NCI-H510A treated with DMSO at 0.1 percent for 48 hours (cell line): ENCODE measurements around the gene SLC28A2.
A peak's percentile ranks its signal among the peaks of the same experiment; 100 is the strongest.
"Not testable (repeated sequence)": the region's sequence is repeated elsewhere in the genome, so short reads cannot be mapped to it uniquely, and the experiment has no call there.

Source experiments
- DNase-seq: peaks from one replicate; lab custom pipeline; 2025; lab: John Stamatoyannopoulos, UW

Gene SLC28A2, protein sequence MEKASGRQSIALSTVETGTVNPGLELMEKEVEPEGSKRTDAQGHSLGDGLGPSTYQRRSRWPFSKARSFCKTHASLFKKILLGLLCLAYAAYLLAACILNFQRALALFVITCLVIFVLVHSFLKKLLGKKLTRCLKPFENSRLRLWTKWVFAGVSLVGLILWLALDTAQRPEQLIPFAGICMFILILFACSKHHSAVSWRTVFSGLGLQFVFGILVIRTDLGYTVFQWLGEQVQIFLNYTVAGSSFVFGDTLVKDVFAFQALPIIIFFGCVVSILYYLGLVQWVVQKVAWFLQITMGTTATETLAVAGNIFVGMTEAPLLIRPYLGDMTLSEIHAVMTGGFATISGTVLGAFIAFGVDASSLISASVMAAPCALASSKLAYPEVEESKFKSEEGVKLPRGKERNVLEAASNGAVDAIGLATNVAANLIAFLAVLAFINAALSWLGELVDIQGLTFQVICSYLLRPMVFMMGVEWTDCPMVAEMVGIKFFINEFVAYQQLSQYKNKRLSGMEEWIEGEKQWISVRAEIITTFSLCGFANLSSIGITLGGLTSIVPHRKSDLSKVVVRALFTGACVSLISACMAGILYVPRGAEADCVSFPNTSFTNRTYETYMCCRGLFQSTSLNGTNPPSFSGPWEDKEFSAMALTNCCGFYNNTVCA

DNA sequence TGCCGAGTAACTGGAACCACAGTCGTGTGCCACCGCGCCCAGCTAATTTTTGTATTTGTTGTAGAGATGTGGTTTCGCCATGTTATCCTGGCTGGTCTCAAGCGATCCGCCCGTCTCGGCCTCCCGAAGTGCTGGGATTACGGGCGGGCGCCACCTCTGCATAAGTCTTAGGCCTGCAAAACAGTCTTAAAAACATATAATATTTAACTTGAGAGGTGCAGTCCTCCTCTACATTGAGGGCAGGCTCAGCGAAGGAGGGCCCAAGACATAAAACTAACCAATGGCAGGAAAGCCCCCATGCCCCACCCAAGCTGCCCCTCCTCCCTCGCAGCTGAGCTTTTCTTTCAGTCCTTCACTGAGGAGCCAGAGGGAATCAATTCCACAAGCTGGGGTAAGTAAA is at the start of gene SLC28A2:
Gene SLC28A2, plus strand, starts transcription at position 347 of the 400 bp plus-strand sequence. CDS start 982 bp downstream, outside the sequence.
- no peak for DNase-seq

- no peak for DNase-seq
These were observed 48.9 kb upstream of the SLC28A2 start for GRCh38 chr15:45203182-45203581.

DNA sequence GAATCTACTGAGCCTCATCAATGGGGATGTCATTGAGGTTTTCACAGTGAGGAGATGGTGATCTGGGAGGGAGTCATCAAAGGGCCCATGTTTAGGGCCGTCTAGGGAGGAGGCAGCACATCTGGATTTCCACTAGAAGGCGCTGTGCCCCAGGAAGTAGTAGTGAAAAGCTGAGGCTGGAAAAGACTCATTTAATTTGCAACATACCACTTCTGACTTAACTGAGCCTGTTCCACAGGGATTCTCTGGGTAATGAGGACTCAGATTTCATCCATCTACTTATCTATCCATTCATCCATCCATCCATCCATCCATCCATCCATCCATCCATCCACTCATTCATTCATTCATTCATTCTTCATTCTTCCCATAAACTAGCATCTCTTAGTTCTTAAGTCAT is 46.8 kb upstream of the SLC28A2 start:
- peak; percentile 51 for DNase-seq

- no peak for DNase-seq
These were observed 39.5 kb upstream of the SLC28A2 start for GRCh38 chr15:45212493-45212892.

DNA sequence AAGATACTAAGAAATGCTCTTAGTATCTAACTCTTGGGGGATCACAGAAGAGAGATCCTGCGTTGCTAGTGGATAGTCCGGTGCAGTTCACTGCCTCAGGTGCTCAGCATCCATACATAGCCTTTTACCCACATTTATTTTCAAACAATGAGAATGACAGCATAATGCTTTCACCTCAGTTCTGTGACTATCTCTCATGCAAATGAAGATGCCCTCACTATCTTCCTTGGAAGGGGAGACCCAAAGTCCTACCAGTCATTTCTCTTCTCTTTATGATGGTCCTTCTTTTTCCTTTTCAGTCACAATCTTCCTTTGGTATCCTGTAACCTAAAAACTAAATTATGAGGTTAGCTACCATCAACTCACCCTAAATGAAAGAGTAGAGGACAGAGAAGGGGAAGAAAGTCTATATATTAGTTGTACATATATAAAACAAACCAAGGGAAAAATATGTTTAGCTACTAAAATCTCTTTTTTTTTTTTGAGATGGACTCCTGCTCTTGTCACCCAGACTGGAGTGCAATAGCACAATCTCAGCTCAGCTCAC is 30.9 kb upstream of the SLC28A2 start:
- no peak for DNase-seq

DNA sequence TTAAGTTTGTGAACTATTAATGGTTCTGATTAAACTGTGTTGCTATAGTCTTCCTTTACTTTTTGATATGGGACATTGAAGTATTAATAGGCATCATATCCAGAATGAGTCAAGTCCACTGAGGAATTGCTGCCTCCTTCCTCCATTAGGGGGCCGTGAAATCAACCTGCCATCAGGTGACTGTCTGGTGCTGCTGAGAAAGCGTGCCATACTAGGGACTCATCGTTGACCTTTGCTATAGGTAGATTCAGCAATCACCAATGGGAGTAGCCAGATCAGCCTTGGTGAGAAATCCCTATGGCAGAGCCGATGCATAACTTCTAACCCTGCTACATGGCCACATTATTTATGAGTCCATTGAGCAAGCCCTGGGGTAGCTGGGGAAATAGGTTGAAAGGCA is 30.1 kb upstream of the SLC28A2 start:
- DNase-seq = no peak

GRCh38 chr15:45224621-45225217 is 27.3 kb upstream of the SLC28A2 start:
- no peak for DNase-seq

DNA sequence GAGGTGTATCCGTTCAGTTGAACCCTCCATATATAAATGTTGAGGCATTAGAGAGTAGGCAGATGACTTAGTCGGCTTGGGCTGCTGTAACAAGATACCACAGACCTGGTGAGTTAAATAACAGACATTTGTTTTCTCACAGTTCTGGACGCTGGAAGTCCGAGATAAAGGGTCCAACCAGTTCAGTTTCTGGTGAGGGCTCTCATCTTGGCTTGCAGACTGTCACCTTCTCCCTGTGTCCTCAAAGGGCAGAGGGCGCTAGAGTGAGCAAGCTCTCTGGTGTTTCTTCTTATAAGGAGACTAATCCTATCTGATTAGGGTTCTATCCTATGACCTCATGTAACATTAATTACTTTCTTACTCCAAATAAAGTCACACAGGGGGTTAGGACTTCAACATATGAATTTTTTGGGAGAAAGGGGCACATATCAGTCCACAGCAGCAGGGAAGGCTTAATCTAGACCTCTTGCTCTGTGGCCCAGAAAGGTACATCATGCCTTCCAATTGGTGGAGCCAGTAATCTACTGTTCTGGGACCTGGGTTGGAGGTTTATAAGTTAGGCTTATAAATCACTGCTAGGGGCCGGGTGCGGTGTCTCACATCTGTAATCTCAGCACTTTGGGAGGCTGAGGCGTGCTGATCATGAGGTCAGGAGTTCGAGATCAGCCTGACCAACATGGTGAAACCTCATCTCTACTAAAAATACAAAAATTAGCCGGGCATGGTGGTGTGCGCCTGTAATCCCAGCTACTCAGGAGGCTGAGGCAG is 26.3 kb upstream of the SLC28A2 start:
- no peak for DNase-seq

DNA sequence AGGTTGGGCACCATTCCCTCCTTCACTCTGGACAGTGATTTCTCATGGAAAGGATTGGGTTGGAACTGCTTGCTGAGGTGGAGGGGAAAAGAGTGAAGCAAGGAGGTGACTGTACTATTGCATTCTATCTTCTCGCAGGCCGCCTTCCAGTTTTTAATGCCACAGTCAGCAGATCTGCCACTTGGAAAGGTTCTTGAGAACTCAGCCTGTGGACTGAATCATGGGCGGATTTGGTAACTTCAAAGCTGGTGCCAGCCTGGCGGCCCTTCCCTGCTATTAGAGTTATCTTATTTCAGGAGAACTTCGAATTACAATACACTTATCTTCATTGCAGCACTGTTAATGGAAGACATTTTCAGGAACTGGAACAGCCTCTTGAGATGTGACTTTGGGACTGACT is 23.1 kb upstream of the SLC28A2 start:
- DNase-seq = no peak

DNA sequence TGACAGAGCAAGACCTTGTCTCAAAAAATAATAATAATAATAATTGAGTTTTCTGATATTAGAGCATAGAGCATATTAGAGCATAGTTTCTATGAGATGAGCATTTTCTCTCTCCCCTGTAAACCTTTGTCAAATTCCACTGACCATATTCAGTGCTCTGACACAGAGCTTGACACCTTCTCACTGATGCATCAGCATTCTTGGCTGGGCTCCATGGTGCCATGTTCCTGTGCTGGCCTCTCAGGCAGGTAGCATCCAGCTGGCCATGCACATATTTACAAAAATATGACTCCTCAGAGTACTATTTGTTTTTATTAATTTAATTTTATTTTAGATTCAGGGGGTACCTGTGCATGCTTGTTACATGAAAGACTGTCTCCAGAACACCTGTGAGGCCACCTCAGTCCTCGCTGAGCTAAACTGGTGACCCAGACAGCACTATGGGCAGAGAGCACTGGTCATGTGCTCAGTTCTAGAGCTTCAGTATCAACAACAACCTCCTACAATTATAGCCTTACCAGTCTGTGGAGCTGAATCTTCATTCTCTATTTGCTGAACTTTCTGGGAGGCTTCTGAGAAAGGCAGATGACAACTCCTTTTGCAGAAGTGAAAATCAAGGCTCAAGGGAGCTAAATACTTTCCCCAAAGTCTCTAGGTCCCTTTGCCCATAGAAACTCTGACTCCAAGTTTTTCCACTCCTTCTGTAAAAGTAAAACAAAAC is 21.6 kb upstream of the SLC28A2 start:
- no peak for DNase-seq

GRCh38 chr15:45231132-45231531 is 20.9 kb upstream of the SLC28A2 start:
- DNase-seq = no peak

- no peak for DNase-seq
These were observed 20.0 kb upstream of the SLC28A2 start for GRCh38 chr15:45231864-45232562.

GRCh38 chr15:45234562-45235235 is 17.3 kb upstream of the SLC28A2 start:
- DNase-seq = no peak

DNA sequence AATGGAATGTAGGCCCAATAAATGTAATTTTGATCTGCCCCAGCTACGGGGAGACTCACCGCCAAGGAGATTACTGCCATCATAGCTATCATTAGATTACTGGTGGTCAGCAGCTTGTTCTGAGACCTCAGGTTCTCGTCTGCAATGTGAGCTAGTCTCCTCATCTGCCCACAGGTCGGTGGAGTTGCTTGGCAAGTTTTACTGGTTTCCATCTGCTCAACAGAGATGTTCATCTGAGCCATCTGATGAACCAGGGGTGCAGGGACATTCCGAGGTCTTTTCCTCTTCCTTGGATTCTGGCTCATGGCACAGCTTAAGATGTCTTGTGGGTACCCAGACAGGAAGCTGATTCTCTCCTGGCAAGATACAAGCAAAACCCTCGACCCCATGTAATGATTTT is 15.2 kb upstream of the SLC28A2 start:
- peak; percentile 39 for DNase-seq

DNA sequence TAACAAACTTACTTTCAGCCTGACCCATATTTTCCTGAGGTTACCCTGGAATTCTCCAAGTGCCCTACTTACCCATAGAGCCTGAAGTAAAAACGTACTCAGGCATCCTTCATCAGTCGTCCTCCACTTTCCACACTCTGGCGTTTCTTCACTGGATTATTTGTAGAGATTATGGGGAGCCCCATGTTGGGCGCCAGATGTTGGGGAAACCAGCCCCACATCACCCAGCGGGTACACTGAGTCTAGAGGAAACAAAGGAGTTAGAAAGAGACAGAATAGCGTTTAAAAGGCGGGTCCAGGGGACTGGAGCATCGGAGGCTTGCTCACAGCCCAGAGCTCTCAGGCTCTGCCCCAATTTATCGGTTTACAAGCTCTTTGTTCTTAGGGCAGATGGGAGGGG is 9.7 kb upstream of the SLC28A2 start:
- DNase-seq = no peak

- no peak for DNase-seq
These were observed 2.8 kb upstream of the SLC28A2 start for GRCh38 chr15:45249125-45249780.

DNA sequence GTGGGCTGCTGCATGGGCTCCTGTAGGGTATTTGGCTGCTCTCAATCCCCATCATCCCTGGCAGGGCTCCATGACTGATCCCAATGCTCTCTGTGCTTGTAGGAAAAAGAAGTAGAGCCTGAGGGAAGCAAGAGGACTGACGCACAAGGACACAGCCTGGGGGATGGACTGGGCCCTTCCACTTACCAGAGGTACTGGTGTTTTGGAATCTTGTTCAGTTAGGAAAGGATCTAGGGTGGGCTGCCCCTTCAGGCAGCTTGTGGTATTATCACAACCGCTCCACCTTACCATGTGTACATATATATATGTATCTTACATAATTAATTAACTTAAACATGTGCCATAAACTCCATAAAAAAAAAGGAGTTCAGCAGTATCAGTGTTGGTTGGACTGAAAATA is 1.3 kb downstream of the SLC28A2 start:
- DNase-seq = no peak

DNA sequence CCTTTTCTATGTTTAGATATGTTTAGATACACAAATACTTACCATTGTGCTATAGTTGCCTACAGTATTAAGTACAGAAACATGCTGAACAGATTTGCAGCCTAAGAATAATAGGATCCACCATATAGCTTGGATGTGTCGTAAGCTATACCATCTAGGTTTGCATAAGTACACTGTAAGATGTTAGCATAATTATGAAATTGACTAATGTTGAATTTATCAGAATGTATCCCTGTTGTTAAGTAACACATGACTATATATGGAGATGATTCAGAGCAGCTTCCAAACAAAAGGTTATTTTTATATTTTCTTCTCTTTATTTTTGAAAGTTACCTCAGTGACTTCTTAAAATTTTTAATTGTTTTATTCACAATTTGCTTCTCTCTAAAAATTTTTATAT is 2.4 kb downstream of the SLC28A2 start:
- DNase-seq = no peak

DNA sequence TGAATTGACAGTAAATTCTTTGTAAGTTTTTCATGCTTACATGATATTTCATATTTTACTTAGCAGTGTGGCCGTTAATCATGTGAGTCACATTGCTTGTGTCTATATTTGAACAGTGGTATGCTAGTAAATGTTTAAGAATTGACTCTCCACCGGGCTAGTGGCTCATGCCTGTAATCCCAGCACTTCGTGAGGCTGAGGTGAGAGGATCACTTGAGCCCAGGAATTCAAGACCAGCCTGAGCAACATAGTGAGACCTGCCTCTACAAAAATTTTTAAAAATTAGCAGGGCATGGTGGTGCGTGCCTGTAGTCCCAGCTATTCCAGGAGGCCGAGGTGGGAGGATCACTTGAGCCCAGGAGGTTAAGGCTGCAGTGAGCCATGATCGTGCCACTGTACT is 2.8 kb downstream of the SLC28A2 start:
- not testable (repeated sequence) for DNase-seq

GRCh38 chr15:45259796-45260195 is 7.8 kb downstream of the SLC28A2 start:
- no peak for DNase-seq
